HG03025 (cell line): ENCODE results near the gene RBM20.

Experiments used
- ATAC-seq: cut with Tn5 transposase; IDR thresholded peaks from one replicate; pipeline ENCODE4 v1.9.1; 2021; ENCODE audit warnings: mild to moderate bottlenecking, moderate library complexity; ENCODE audit not compliant: unreplicated experiment, low FRiP score

The RBM20 gene

DNA sequence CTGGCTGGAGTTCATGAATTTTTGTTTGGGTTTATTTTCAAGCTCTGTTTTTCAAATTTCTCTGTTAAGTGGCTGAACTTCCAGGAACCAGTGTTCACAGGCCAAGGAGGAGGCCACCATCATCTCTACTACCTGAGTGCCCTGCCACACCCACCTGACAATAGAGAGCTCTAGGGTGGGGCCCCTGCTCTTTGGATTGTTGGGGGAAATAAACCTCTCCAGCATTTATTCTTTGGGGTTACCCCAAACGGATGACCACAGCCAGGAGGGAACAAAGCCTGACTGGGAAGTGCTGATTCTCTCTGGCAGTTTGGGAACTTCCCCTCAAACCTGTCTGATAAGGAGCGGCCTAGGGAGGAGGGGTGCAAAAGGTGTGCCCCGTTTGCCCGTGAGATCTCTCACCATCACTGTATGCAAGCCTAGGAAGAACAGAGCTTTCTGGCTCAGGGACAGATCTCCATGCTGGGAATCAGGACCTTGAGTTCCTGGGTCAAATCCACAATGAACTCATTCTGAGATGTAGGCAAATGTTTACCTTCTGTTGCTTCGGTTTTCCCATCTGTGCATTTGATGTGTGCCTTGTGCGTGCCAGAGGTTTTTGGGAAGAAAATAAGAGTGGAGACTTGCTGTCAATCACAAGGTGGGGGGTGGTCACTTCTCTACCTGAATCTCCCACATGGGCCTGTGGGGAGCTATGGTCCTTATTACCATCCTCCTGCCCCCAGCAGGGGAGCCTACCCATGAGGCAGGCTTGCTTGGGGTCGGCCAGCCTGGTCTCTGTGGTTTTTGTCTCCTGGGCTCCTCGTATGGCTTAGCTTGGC, 199.9 kb downstream of the RBM20 start:
- no peak for ATAC-seq

DNA sequence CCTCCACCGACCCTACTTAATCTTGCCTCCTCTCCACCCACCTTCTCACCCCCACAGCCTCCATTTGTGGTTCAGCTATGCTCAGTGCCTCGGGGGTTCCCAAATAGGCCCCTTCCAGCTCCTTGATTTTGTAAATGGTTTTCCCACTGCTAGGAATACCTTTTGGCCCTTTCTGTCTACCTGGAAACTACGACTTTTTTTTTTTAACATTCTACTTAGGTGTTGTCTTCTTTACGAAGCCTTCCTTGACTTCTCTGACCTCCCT, 200.4 kb downstream of the RBM20 start:
- no peak for ATAC-seq

DNA sequence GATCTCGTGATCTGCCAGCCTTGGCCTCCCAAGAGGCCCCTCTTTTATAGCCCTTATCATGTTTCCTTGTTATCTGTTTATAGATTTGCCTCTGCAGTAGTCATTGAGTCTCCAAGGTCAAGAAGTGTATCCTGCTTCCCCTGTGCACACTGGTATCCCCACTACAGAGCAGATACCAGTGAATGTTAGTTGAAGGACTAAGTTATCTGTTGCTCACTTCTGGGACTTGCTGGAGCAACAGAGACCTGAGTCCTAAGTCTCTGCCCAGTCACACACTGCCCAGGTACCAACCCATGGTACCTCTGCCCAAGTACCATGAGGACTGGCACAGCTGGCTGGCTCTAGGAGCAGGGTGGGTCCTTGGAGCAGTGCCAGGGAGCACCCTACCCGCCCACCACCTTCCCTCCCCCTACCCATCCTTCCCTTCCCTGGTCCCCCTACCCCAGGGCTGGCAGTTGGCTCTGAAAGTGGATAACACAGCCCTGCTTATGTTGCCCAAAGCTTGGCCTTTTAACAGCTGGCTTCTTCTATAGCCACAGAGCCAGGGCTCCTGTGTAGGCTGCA, 201.1 kb downstream of the RBM20 start:
- no peak for ATAC-seq

DNA sequence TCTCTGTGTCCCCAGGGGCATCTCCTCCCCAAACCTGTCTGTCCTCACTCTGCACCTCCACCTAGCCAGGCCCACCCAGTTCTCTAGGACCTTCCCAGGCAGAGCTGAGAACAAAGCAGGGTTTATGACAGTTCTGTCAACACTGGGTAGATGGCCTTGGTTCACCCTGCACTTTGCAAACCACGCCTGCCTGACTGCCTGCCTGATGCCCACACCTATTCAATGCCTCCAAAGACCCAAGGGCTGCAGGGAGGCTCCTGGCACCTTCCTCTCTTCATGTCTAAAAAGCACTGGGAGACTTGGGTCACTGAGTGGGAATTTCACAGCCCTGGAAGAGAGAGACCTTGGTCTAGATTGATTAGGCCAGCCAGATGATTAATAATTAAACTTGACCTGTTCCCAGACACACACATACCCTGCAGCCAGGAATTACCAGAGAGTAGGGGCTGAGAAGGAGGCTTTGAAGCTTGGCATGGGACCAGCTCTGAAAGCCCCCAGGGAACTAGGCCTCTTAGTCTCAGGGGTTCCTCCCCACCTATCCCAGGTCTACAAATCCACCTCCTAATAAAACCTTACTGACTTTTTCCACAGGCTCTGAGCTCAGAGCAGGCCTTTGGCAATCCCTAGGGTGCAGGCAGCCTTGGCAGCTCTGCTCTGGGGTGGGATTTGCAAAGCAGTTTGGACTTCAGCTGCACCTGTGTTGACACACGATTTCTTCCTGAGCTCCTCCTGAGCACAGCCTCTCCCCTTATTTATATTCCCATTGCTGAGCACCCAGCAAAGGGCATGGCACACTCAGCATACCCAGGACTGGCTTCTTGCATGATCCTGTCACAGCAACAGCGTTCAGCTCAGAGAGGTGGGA, 201.9 kb downstream of the RBM20 start:
- ATAC-seq: no peak

DNA sequence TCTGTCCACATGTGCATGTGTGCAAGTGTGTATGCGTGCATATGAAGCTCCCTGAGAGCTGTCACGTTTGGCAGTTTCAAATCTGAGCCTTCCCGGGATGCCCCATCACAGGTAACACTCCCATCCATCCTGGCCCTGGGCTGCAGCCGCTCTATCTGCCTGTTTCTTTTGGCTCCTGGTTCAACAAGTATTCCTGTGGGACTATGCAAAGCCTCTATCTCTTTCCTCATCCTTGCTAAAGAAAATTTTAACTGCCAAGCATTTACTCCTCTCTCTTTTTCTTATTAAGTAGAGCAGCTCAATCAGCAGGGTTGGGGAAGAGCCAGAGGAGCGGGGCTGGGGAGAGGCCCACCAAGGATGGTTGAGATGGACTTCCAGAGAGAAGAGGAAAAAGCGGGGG, 203.2 kb downstream of the RBM20 start:
- ATAC-seq: no peak

DNA sequence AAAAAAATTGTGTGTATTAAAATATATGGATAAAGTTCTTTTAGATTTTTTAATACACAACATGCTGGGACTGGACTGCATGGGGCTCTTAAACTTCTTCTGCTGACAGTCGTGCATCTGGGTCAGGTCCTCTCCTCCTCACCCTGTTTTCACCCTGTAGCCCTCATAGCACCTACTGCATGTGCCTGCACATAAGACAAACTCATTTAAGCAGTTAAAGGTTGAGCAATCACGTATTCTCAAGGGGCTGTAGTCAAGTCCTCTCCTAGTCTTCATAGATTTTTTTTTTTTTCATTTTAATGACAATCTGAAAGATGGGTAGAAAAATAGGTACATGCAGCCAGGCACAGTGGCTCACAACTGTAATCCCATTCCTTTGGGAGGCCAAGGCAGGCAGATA, 204.0 kb downstream of the RBM20 start:
- ATAC-seq: no peak

DNA sequence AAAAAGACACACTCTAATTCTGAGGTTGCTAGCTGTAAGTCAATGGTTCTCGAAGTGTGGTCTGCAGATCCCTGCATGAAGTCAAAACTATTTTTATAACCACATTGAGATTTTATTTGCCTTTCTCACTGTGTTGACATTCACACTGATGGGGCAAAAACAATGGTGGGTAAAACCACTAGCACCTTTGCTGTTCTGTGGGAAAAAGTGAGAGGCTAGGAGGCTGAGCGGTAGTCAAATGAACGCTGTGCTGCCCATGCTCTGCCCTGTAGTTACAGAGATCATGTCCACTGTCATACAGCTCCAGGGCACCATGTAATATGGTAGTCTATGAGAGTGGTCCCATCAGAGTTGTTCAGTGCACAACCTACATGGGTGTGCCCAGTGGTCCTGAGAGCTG, 206.0 kb downstream of the RBM20 start:
- ATAC-seq: no peak

DNA sequence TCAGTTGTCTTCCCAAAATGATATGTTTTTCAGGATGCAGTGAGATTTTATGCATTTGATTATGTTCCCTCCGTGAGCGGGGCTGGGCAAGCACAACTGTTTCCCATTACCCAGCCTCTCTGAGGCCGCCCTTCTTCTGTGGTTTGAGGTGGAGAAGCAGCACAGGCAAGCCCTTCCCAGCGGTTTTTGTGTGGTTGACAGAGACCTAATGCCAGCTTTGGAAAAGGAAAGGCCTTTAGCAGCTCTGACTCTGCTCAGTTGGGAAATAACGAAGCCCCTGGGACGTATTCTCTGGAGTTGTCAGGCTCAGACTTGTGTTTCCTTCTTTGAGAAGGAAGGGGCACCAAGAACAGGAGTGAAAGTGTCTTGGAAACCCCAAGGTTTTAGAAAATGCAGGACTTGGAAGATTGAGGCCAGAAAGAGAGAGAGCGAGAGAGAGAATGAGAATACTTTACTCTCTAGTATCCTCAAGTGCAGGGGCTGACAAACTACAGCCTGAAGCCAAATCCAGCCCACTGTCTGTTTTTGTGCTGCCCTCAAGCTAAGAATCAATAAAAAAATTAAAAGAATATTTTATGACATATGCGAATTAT, 207.0 kb downstream of the RBM20 start:
- no peak for ATAC-seq

DNA sequence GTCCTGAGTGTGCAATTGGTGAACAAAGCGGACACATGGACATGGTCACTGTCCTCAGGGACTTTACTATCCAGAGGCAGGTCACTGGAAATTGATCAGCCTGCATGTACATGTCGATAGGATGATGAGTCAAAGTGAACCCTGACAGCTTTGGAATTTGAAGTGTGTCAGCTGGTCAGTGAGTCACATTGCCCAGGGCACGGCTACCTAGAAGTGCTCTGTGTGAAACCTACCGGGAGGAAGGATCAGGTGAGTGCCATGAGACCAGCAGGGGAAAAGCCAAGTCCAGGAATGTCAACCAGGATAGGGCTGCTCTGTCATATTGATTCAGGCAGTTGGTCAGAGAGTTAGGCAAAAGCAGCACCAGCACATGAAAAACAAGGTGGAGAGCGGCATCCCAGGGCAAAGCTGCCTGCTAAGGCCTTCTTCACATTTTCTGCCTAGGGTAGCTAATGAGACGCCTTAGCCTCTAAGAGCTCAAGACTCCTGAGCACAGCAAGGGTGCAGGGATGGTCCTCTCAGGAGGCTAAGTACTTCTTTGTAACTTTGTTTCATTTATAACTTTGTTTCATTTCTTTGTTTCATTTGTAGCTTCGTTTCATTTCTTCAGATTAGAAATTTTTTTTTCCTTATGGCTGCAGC, 208.2 kb downstream of the RBM20 start:
- no peak for ATAC-seq

DNA sequence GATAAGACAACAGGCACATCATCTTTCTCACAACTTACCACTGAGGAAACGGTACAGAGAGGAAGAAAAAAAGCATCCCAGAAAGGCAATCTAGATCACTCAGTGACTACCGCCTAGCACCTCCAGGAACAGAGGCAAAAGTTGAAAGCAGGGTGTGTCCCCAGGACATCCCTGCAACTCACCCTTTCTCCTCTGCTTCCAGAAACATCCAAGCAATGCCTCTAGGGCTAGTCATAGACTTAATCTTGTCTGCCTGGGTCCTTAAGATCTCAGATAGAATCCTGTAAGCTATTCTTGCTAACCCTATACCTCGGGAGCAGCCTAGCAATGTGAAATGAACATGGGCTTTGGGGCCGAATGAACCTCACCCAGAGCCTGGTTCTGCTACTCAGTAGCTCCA, 208.8 kb downstream of the RBM20 start:
- no peak for ATAC-seq

DNA sequence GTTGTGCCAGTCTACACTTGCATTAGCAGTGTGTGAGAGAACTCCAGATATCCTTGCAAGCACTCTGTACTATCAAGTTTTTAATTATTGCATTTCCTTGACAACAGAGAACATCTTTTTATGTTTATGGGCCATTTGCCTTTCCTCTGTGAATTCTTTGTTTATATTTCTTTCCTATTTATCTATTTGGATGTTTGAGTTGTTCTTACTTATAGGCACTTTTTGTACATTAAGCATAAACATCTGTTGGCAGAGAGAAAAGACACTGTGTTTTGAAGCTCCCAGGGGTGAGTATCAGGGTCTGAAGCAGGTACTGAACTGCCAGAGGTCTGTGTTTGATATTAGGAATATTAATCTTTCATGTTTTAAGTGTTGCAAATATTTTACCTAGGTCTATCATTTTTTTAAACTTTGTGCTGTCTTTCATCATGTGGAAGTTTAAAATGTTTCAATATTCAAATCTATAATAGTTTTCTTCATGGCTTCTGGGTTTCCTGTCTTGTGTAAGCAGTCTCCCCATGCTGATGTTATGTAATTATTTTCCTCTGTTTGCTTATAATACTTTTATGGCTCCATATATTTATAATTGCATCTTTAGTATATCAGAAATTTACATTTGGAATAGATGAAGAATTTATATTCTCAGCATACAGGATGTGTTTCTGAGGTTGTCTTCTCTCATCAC, 209.9 kb downstream of the RBM20 start:
- ATAC-seq: no peak

DNA sequence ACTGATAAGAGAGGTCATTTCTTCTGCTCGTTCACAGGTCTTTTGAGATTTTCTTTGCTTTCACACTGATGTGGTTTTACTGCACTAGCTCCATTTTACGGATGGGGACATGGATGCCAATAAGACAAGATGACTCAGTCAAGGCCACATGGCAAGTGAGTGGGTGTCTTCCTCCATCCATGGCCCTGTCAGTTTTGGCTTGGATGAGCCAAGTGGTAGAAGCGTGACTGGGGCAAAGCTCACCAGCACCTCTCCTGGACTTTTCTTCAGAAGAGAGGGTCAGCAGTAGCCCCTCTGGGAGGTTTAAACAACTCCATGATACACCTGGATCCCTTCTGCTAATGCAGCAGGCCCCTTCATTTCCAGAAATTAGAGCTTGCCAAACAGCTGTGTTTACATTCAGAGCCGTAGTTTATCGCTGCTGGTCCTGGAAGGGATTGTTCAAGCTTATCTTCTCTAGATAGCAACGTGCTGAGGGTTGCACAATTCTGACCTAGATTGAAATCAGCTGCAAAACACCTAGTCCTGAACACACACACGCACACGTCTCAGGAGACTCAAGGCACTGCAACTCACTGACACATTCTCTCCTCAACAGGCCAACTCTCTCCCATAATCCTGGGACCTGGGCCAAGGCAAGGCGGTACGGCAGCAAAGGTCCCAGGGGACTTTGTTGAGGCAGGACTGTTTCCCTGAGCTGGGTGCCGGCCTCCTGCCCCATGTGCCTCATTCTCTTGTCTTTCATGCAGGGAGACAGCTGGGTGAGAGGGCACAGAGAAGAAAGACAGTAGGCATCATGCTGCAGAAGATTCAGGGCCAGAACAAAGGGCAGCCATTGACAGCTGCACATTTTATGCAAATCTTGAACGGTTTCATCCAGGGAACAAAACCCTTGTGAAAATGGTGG, 213.4 kb downstream of the RBM20 start:
- no peak for ATAC-seq

DNA sequence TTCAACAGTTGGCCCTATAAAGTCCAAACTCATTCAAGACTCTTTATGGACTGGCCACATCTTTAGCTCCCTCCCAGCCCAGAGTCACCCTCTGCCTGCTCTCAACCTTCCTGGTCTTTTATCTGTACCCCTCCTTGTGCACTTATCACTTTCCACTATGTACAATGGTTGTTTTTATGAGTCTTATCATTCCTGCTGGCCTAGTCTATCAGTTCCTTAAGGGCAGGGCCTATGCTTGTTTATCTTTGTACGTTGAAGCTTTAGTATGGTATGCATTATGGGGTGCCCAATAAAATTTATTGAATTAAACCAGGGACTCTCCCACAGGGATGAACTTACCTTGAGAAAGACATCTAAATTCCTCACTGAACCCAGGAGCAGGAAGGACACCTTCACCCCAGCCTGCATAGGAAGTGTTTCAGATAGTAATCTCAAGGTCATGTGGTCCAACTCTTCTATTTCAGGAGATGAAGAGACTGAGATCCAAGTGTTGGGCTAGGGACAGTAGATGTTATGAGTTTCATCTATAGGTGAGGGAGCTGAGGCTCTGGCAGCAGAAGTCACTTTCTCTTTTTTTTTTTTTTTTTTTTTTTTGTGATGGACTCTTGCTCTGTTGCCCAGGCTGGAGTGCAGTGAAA, 214.3 kb downstream of the RBM20 start:
- ATAC-seq: no peak

DNA sequence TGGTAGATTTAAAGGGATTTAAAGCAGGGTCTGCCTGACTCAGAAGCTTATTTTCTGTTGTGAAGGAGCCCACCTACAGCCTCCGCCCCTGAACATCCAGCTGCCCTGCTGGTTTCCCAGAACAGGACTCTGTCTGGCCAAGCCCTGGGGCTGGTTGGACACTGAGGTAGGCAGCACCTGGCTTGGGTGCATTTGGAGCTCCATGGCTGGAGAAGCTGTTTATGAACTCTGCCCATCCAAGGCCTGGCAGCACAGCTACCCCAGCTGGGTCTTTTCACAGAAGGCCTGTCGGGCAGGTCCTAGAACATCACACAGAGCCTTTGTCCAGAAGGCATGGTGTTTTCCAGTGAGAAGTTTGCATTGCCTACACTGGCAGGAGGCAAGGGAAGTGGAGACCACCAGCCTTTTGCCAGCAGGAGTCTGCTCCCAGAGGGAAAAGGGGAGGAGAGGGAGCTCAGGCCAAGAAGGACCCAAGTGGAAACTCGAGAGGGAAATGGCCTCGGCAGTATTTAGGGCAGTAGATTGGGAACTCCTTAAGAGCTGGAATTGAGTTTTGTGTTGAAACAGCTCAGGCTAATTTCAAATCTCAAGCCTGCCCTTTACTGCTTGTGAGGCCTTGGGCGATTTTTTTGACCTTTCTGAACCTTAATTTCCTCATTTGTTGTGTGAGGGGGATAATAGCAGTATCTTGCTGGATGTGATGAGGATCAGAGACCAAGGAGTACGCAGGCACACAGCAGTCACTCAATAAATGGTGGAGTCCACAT, 215.3 kb downstream of the RBM20 start:
- ATAC-seq: no peak

DNA sequence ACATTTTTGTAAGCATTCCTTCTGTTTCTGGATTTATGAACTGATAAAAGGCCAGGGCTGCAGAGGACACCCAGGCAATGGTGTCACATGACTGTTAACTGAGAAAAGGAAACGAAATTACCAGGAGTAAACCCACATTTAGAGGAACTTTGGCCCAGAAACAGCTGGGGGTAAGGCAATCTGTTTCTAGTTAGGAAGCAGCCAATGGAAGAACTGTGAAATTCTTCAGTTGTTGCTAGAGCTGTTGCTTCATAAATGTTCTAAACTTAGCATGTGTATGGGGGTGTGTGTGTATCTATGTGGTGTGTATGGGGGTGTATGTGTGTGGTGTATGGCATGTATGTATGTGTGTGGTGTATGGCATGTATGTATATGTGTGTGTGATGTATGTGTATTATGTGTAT, 215.8 kb downstream of the RBM20 start:
- no peak for ATAC-seq

DNA sequence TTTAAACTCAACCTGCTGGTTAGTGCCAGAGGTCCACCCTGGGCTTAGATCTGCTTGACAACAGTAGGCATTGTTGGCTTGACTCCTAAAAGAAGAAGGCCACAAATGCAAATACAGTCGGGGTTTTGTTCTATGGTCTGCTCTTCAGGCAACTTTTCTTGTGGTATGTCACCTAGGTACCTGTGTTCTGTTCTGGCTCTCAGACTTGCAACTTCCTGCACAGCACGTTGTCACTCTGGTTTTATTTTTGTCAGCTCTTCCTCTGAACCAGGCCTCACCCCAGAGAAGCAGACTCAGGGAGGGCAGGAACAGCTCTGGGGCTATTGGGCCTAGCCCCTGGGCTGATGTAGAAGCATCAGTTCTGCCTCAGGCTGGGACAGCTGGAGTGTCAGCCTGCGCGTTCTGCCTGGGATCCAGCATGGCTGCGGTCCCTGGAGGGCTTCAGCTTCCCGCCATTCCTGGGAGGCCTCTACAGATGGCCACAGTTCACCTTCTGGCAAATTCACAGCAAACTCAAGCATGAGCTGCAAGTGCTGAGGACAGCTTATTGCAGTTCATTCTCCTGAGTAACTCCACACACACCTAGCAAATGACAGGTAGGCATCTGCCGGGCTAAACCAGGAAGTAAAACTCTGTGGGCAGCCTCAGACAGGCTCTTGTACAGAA, 216.6 kb downstream of the RBM20 start:
- ATAC-seq: peak; percentile 46

DNA sequence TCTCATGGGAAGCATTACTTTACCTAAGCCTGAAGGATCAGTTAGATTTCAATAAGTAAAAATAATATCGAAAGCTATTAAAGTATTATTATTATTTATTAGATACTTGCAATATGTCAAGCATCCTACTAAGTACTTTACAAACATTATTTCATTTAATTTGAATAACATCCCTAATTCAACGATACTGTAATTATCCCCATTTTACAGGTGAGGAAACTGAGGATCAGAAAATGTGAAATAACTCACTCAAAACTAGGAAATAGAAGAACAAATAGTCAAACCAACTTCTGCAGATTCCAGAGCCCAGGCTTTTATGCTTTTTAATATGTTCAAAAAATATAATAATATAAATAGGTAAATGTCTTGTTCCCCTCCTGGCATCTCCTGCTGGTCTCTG, 217.3 kb downstream of the RBM20 start:
- ATAC-seq: no peak
